Measurements from ENCODE around the gene LIPJ. TPM values are rescaled to one million over a fixed set of nuclear protein-coding genes. Genes with fewer than 3 reads are reported as not detected.

The LIPJ gene
- total RNA-seq, 1 experiment from 2014 or later = not detected

DNA sequence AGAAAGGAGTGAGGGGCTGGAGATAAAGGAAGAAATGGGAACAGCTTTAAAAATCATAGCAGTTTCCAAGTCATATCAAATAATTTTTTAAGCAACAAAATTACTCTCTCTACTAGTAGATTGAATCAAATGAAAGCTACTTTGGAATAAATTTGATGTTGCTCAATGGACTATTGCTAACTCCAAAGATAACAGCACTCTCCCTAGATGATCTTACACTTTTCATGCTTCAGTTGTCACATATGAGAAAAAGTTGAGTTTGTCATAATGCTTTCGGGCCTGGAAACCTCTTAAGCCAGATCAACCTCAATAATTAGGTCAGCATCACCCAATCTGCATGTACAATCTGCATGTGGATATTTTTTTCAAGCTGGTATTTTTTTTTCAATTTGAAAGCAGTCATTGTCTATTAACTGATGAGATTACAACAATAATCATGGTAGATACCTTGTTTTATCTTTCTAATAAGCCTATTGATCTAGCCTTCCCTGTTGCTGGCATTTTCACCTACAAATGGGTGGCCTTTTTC, 31.3 kb downstream of the LIPJ start:
- H3K4me2 ChIP-seq (ENCODE audit: low read length) = no peak overlapping the region
- no peak overlapping the region for H3K9ac ChIP-seq (ENCODE audit: low read length)
- ChIA-PET RAD21 (ENCODE audit: low non-redundant PET in 1 of 2, low total read pairs in 2 of 2, uncharacterized antibody in 2 of 2, unreplicated experiment in 2 of 2) (no interaction called here), CTCF (interaction anchor here (1.1 kb wide), 1 partner anchor 52 kb away, joined by 3 read pairs; no protein-coding TSS in a partner anchor), POLR2A (no interaction called here)
- H3K9me2 ChIP-seq (ENCODE audit: insufficient read depth) = peaks cover 5% of the 10 kb centered on the region; the same call in 1 of the 2 replicates
- intact Hi-C loops (cut with micrococcal nuclease) = no loop called here
- H3K27ac ChIP-seq (ENCODE audit: low read depth, low read length) = no peak overlapping the region
- ATAC-seq (no peak), DNase-seq (ENCODE audit: low read depth, low spot score) (no peak)
- no peaks in the 10 kb centered on the region for H3K27me3 ChIP-seq (ENCODE audit: insufficient read depth, low read length)
- H3K4me1 ChIP-seq (ENCODE audit: control insufficient read depth in 1 of 2, insufficient read depth in 2 of 2, low read length in 2 of 2) = no peaks in the 10 kb centered on the region
- no peak overlapping the region for H2AFZ ChIP-seq (ENCODE audit: low read depth, low read length, poor library complexity, severe bottlenecking)
- H3K9me3 ChIP-seq (ENCODE audit: control insufficient read depth in 1 of 2, insufficient read depth in 1 of 2, low read depth in 1 of 2, low read length in 2 of 2) = no peaks in the 10 kb centered on the region
- no TSS peak for BruUV-seq (replicated peaks)
- H4K20me1 ChIP-seq (ENCODE audit: insufficient read depth) = no peaks in the 10 kb centered on the region
- TF ChIP-seq CBX3 (IDR thresholded peaks at IDR 0.05; ENCODE audit: low read depth) (no peak), YY1 (IDR thresholded peaks at IDR 0.05; ENCODE audit: extremely low read depth, insufficient replicate concordance, low read depth, low read length) (no peak), EZH2 (IDR thresholded peaks at IDR 0.05) (no peak), TCF7L2 (IDR thresholded peaks at IDR 0.05; ENCODE audit: borderline replicate concordance, extremely low read depth, insufficient read depth, insufficient read length) (no peak)
- no peaks in the 10 kb centered on the region for H3K79me2 ChIP-seq (ENCODE audit: insufficient read depth, low read length)
- no peak overlapping the region for H3K4me3 ChIP-seq (replicated peaks in 1 of 2; ENCODE audit: low read depth in 1 of 2, low read length in 2 of 2)
- H3K36me3 ChIP-seq (ENCODE audit: control insufficient read depth in 1 of 2, insufficient read depth in 2 of 2, low read length in 2 of 2) = no peaks in the 10 kb centered on the region

DNA sequence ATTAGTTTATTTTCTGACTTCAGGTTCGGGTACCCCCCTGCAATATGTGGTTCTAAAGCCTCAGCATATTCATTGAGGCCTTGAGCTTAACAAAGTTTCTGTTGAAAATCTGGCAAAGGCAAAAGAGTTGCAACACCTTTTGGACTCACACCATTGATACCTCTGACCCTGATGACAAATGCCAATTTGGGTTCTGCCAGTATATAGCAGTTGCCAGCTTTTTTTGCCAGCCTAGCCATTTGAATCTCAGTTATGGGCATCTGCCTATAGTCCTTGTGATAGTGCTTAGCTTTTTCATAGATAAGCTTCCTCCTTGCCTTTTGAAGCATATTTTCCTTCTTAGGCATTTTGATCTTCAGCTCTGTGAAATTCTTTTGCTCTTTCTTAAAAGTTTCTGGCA, 31.9 kb downstream of the LIPJ start:
- no peak overlapping the region for H3K27ac ChIP-seq (ENCODE audit: low read depth, low read length)
- POLR2A ChIA-PET = no interaction called here
- no peak for TF ChIP-seq POLR2AphosphoS5 (IDR thresholded peaks at IDR 0.05; ENCODE audit: low read depth, low read length)
- no peak for TF ChIP-seq RAD21 (IDR thresholded peaks at IDR 0.05; ENCODE audit: low read depth)
- TF ChIP-seq EZH2 (IDR thresholded peaks at IDR 0.05) = no peak
- TF ChIP-seq TCF7L2 (IDR thresholded peaks at IDR 0.05; ENCODE audit: borderline replicate concordance, extremely low read depth, insufficient read depth, insufficient read length) = no peak
- TF ChIP-seq CBX3 (IDR thresholded peaks at IDR 0.05; ENCODE audit: low read depth) = no peak
- no peak for TF ChIP-seq EZH2phosphoT487 (IDR thresholded peaks at IDR 0.05; ENCODE audit: borderline replicate concordance)
- TF ChIP-seq SRF (IDR thresholded peaks at IDR 0.05; ENCODE audit: low read depth) = no peak
- TF ChIP-seq, protein P1, sequence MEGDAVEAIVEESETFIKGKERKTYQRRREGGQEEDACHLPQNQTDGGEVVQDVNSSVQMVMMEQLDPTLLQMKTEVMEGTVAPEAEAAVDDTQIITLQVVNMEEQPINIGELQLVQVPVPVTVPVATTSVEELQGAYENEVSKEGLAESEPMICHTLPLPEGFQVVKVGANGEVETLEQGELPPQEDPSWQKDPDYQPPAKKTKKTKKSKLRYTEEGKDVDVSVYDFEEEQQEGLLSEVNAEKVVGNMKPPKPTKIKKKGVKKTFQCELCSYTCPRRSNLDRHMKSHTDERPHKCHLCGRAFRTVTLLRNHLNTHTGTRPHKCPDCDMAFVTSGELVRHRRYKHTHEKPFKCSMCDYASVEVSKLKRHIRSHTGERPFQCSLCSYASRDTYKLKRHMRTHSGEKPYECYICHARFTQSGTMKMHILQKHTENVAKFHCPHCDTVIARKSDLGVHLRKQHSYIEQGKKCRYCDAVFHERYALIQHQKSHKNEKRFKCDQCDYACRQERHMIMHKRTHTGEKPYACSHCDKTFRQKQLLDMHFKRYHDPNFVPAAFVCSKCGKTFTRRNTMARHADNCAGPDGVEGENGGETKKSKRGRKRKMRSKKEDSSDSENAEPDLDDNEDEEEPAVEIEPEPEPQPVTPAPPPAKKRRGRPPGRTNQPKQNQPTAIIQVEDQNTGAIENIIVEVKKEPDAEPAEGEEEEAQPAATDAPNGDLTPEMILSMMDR (IDR thresholded peaks at IDR 0.05 in 2 of 3, conservative IDR thresholded peaks at IDR 0.05 in 1 of 3; ENCODE audit: borderline replicate concordance in 1 of 3, insufficient read depth in 1 of 3, low read depth in 2 of 3, low read length in 2 of 3) = no peak
- TF ChIP-seq ZNF274 (IDR thresholded peaks at IDR 0.05; ENCODE audit: low read depth, low read length) = no peak
- no peak for TF ChIP-seq FOSL1 (IDR thresholded peaks at IDR 0.05; ENCODE audit: low read depth)
- no peak for TF ChIP-seq POLR2A (IDR thresholded peaks at IDR 0.05; ENCODE audit: borderline replicate concordance, extremely low read depth, insufficient read depth, insufficient read length)
- TF ChIP-seq ZFX (IDR thresholded peaks at IDR 0.05) = no peak
- TF ChIP-seq ELF1 (IDR thresholded peaks at IDR 0.05; ENCODE audit: borderline replicate concordance, low read depth) = no peak
- TF ChIP-seq, protein P2, sequence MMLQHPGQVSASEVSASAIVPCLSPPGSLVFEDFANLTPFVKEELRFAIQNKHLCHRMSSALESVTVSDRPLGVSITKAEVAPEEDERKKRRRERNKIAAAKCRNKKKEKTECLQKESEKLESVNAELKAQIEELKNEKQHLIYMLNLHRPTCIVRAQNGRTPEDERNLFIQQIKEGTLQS (IDR thresholded peaks at IDR 0.05) = no peak
- no peak for TF ChIP-seq JUND (IDR thresholded peaks at IDR 0.05)
- no peak for TF ChIP-seq SP1 (IDR thresholded peaks at IDR 0.05; ENCODE audit: low read depth)
- TF ChIP-seq, protein P3, sequence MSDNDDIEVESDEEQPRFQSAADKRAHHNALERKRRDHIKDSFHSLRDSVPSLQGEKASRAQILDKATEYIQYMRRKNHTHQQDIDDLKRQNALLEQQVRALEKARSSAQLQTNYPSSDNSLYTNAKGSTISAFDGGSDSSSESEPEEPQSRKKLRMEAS (IDR thresholded peaks at IDR 0.05) = no peak
- RAD21 ChIA-PET (ENCODE audit: low non-redundant PET in 1 of 2, low total read pairs in 2 of 2, uncharacterized antibody in 2 of 2, unreplicated experiment in 2 of 2) = no interaction called here
- no peaks in the 10 kb centered on the region for H3K27me3 ChIP-seq (ENCODE audit: insufficient read depth, low read length)
- no peaks in the 10 kb centered on the region for H3K9me3 ChIP-seq (ENCODE audit: control insufficient read depth in 1 of 2, insufficient read depth in 1 of 2, low read depth in 1 of 2, low read length in 2 of 2)
- ATAC-seq (no peak), DNase-seq (ENCODE audit: low read depth, low spot score) (no peak)
- BruUV-seq (replicated peaks) = no TSS peak
- H3K36me3 ChIP-seq (ENCODE audit: control insufficient read depth in 1 of 2, insufficient read depth in 2 of 2, low read length in 2 of 2) = no peaks in the 10 kb centered on the region
- H3K4me3 ChIP-seq (replicated peaks in 1 of 2; ENCODE audit: low read depth in 1 of 2, low read length in 2 of 2) = no peak overlapping the region
- no peaks in the 10 kb centered on the region for H4K20me1 ChIP-seq (ENCODE audit: insufficient read depth)
- CTCF ChIA-PET = interaction anchor here (1.1 kb wide), 1 partner anchor 53 kb away, joined by 3 read pairs; no protein-coding TSS in a partner anchor
- peaks cover 5% of the 10 kb centered on the region; the same call in 1 of the 2 replicates for H3K9me2 ChIP-seq (ENCODE audit: insufficient read depth)
- no peak overlapping the region for H2AFZ ChIP-seq (ENCODE audit: low read depth, low read length, poor library complexity, severe bottlenecking)
- H3K79me2 ChIP-seq (ENCODE audit: insufficient read depth, low read length) = no peaks in the 10 kb centered on the region
- H3K9ac ChIP-seq (ENCODE audit: low read length) = no peak overlapping the region
- no peaks in the 10 kb centered on the region for H3K4me1 ChIP-seq (ENCODE audit: control insufficient read depth in 1 of 2, insufficient read depth in 2 of 2, low read length in 2 of 2)
- intact Hi-C loops (cut with micrococcal nuclease) = no loop called here
- no peak overlapping the region for H3K4me2 ChIP-seq (ENCODE audit: low read length)
